GM18951 (cell line): ENCODE data around the gene SCG3.
"Not testable (repeated sequence)": the region's sequence is repeated elsewhere in the genome, so short reads cannot be mapped to it uniquely, and the experiment has no call there.

Experiments
- POLR2A ChIP-seq: IDR thresholded peaks from 4 replicates; pipeline ENCODE4 v1.6.1; 2011; ENCODE audit warnings: mild to moderate bottlenecking; ENCODE audit not compliant: insufficient read length, insufficient read depth; ENCODE audit errors: extremely low read depth
- in situ Hi-C: fragments of 300-500 bp; cut with MboI; formaldehyde crosslinking; loops from one replicate; pipeline ENCODE4 v1.12.0; 2022; ENCODE audit warnings: low sequenced_read_pairs, mixed read lengths, inconsistent platforms; ENCODE audit not compliant: unreplicated experiment

SCG3 gene

DNA sequence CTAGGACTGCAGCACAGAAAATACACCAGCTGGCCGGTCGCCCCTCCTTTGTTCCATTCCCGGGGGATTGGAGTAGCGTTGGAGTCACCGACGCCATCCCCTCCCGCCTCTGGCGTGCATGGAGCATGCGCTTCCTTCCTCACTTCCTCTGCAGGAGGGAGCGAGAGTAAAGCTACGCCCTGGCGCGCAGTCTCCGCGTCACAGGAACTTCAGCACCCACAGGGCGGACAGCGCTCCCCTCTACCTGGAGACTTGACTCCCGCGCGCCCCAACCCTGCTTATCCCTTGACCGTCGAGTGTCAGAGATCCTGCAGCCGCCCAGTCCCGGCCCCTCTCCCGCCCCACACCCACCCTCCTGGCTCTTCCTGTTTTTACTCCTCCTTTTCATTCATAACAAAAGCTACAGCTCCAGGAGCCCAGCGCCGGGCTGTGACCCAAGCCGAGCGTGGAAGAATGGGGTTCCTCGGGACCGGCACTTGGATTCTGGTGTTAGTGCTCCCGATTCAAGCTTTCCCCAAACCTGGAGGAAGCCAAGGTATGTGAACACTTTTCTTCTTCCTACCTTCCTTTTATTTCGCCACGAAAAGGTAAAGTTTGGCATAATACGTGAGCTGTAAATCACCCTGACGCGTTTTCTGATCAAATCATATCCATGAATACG, at the start of gene SCG3:
Gene SCG3, plus strand, starts transcription at position 201 of the 661 bp plus-strand sequence. Its CDS starts 253 bp downstream, at position 454.
- in situ Hi-C loops = no loop called here
- TF ChIP-seq POLR2A = no peak

DNA sequence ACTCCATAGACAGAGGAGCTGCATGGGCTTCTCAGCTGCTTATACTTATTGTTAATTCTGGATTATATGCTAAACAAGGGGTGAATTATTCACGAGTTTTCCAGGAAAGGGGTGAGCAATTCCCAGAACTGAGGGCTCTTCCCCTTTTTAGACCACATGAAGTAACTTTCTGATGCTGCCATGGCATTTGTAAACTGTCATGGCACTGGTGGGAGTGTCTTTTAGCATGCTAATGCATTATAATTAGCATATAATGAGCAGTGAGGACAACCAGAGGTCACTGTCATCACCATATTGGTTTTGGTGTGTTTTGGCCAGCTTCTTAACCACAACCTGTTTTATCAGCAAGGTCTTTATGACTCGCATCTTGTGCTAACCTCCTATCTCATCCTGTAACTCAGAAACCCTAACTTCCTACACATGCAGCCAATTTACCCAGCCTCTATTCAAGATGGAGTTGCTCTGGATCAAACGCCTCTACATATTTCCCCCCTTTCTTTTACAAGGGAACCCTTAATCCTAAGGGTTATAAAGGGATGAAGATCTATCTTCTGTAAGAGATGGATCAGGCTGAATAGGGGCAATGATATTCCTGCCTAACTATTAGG, 46.6 kb upstream of the SCG3 start:
- no peak for TF ChIP-seq POLR2A
- in situ Hi-C loops = no loop called here

DNA sequence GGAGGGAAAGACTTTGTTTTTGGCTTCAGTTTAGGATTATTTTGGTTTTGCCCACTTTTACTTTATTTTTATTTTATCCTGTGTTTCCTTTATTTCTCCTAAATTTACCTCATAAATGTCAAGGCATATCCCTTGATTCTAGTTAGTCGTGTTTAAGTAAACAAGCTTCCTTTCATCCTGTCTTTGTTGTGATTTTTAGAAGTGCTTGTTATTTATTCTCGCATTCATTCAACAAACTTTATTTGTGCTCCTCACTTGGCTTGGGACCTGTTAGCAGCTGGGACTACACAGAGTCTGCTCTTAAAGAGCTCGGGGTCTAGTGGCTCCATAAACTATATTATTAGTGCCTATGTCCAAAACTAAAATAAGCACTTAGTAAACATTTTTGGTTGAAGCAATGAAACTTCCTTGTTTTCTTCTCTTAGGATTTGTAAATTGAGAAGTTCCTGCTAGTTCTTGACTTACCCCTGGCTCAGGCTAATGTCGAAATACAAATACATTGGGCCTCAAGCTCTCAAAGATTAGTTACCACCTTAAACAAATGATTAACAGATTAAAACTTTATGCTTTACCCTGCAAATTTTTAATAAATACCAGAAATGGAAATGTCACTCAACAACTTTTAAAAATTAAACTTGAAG, 39.7 kb upstream of the SCG3 start:
- in situ Hi-C loops = no loop called here
- no peak for TF ChIP-seq POLR2A

DNA sequence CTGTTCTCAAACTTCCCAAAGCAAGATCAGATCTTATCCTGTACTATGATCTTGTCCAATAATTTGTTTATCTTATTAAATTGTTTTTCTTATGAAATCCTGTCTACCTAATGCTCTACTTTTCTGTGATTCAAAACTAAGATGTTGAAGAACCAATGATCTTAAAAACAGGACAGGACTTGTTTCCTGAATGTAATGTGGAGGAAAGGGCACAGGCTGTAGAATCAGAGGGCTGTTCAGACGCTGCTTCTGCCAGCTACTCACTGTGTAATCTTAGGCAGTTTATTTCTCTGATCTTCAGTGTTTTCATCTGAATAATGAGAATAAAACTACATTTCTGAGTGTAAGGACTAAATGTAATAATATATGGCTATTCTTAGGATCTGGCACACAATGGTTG, 38.6 kb upstream of the SCG3 start:
- in situ Hi-C loops = no loop called here
- TF ChIP-seq POLR2A = no peak

DNA sequence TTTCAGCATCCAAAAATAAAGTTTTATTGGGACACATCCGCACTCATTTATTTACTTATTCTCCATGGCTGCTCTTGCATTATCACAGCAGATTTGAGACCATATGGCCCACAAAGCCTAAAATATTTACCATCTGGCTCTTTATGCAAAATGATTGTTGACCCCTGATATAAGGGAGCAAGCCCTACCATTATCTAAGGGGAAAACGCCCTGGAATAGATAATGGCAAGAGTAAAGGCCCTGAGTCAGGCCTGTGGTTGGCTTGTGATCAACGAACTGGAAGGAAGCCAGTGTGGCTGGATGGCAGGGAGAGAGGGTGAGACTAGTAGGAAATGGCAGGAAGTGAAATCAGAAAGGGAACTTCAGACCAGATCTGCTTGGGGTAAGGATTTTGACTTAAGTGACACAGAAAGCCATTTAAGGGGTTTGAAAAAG, 34.2 kb upstream of the SCG3 start:
- in situ Hi-C loops = loop anchor here (5.0 kb wide), 1 partner anchor 135 kb away; no protein-coding TSS in a partner anchor
- no peak for TF ChIP-seq POLR2A

DNA sequence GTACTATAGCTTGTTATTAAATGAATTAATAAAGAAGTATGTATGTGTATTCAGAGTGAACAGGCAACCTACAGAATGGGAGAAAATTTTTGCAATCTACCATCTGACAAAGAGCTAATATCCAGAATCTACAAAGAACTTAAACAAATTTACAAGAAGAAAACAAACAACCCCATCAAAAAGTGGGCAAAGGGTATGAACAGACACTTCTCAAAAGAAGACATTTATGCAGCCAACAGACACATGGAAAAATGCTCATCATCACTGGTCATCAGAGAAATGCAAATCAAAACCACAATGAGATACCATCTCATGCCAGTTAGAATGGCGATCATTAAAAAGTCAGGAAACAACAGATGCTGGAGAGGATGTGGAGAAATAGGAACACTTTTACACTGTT, 33.2 kb upstream of the SCG3 start:
- in situ Hi-C loops = loop anchor here (5.0 kb wide), 1 partner anchor 134 kb away; no protein-coding TSS in a partner anchor

DNA sequence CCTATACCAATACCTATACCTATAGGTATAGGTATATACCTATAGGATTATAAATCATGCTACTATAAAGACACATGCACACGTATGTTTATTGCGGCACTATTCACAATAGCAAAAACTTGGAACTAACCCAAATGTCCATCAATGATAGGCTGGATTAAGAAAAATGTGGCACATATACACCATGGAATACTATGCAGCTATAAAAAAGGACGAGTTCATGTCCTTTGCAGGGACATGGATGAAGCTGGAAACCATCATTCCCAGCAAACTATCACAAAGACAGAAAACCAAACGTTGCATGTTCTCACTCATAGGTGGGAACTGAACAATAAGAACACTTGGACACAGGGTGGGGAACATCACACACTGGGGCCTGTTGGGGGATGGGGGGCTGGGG, 32.7 kb upstream of the SCG3 start:
- in situ Hi-C loops = loop anchor here (5.0 kb wide), 1 partner anchor 134 kb away; no protein-coding TSS in a partner anchor

DNA sequence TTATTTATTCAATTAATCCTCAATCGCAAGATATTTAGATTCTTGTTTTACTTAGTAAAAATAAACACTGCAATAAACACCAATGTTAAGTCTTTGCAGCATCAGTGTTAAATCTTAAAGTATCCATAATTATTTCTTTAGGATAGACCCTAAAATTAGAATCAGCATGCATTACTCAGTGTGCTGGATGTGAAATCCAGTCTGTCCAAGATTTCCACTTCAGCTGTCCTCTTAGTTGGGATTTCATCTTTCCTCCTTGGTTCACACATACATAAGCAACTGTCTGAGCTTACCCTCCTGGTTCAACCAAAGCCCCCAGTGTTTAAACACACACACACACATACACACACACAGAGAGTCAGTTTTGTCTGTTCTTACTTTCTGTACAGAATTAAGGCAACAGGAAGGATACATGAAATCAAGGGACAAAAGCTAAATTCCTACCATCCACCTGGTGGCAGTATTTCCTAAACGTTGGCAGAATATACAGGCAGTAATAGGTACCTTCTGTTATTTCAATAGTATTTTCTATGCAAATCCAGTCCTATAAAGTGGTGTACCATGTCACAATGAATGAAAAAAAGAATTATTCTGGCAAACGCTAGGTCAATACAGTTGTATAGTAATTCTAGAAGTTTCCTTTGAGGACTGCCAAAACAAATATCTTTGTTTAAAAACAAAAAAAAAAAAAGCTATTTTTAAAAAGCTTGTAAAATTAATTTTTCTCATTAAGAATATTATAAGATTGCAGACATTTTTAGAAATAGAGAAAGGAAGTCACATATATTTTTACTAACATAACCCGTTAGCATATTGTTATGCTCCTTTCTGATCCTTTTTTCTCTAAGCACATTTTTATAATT, 31.4 kb upstream of the SCG3 start:
- in situ Hi-C loops = loop anchor here (5.0 kb wide), 1 partner anchor 132 kb away; no protein-coding TSS in a partner anchor
- TF ChIP-seq POLR2A = no peak

DNA sequence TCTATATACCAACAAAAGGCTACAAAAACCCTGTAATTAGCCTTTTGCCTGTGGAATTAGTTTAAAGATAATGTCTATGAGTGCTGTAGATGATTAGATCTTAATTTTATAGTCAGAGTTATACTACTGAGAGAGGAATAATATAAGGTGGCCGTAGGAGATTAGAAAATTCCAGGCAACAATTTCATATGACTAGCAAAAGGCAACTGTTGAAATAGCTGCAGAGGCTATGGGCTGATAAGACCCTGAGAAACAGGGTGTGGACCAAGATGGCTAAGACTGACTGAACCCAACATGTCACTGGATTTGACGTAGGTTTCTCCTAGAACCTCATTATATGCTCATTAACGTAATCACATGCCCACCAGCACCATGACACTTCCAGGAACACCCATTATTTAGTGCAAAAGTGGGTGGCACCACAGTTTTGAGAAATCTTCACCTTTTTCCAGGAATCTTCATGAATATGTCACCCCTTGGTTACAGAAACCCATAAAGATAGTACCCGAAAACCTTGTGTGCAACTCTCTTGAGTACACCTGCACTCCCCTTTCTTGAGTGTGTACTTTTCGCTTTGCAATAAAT, 29.1 kb upstream of the SCG3 start:
- no peak for TF ChIP-seq POLR2A
- in situ Hi-C loops = no loop called here

DNA sequence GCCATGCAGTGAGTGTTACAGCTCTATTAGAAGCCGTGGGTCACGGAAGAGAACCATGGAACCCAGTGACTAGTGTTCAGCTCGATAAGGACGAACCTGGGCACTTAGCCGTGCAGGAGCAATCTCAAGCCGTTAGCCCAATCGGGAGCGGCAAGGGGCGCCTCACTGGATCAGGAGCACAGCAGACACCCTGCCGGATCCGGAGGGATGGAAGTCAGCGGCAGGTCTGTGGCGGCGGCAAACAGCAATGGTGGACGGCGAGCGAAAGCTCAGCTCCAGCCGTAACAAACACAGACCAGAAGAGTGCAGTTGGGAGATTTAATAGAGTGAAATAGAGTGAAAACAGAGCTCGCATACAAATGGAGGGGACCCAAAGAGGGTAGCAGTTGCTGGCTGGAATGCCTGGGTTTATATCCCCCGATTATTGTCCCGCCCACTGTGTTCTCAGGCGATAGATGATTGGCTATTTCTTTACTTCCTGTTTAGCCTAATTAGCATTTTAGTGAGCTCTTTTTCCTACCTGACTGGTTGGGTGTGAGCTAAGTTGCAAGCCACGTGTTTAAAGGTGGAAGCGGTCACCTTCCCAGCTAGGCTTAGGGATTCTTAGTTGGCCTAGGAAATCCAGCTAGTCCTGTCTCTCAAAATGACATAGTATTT, 25.8 kb upstream of the SCG3 start:
- in situ Hi-C loops = not testable (repeated sequence)

DNA sequence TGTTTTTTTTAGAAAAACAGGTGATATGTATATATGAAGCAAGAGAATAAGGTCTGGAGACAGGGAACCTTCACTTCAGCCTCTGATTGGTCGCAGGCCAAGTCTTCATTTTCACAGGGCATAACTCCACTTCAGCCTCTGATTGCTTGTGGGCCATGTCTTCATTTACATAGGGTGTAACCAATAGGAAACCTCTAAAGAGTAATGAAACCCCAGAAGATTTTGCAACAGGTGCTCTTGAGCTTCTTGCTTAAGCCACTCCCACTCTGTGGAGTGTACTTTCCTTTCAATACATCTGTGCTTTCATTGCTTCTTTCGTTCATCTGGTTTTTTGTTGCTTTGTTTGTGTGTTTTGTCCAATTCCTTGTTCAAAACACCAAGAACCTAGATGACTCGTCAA, 22.6 kb upstream of the SCG3 start:
- in situ Hi-C loops = no loop called here
- TF ChIP-seq POLR2A = no peak

DNA sequence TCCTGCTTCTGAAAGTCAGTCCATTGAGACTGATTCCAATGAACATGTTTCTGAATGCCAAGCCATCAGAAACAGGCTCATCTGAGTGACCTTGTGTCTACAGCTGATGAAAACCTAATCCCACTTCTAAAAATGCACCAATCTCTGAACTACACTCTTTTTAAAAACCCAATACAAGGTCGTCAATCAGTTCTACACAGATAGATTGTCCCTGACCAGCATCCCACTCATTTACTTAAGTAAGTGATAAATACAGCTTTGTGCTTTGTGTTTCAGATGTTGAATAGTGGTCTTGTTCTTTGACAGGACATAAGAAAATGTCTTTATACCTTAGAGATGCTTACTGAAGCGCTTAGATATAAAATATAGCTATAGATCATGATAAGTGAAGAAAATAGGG, 20.2 kb upstream of the SCG3 start:
- no peak for TF ChIP-seq POLR2A
- in situ Hi-C loops = no loop called here
